Body of pancreas (tissue), 4 donors: ENCODE data around the gene TADA1. TPM values are rescaled to one million over a fixed set of nuclear protein-coding genes. Genes with fewer than 3 reads are reported as not detected.
A peak's percentile ranks its signal among the peaks of the same experiment; 100 is the strongest.

Experiments
- ATAC-seq: fragments of 150-250 bp; one replicate; pipeline ENCODE4 v1.9.1; 2016
- DNase-seq, 4 donors: peaks; one replicate each; pipeline ENCODE4 v3.0.0-alpha.2; 2019
- H3K27ac ChIP-seq, 4 donors: fragments of 200-600 bp; sonication (generic); 1 replicate in 3 of 4; 2 replicates in 1 of 4; pipeline versions ENCODE4 v1.5.1 to v1.6.1; 2016 to 2019; ENCODE audit warnings: mild to moderate bottlenecking in 1 of 4, mixed read lengths in 1 of 4, moderate library complexity in 1 of 4
- H3K27me3 ChIP-seq, 2 donors: fragments of 200-600 bp; sonication (generic); one replicate each; pipeline ENCODE4 v1.6.0; 2016; ENCODE audit warnings: mild to moderate bottlenecking in 1 of 2
- H3K36me3 ChIP-seq, 2 donors: fragments of 200-600 bp; sonication (generic); replicated peaks in 1 of 2; 2 replicates each; pipeline ENCODE4 v1.5.1; 2016; ENCODE audit warnings: low read depth in 2 of 2; ENCODE audit not compliant: insufficient read depth in 1 of 2
- H3K4me1 ChIP-seq: fragments of 200-600 bp; sonication (generic); one replicate; pipeline ENCODE4 v1.6.0; 2016
- H3K4me3 ChIP-seq, 2 donors: fragments of 200-600 bp; sonication (generic); 1 replicate in 1 of 2; 2 replicates in 1 of 2; pipeline ENCODE4 v1.5.1; 2016 to 2019
- H3K9me3 ChIP-seq, 3 donors: fragments of 200-600 bp; sonication (generic); 1 replicate in 2 of 3; 2 replicates in 1 of 3; pipeline ENCODE4 v1.5.1; 2016
- POLR2A ChIP-seq, 3 donors: fragments of 450-650 bp; IDR thresholded peaks; one replicate each; pipeline ENCODE4 v1.6.1; 2016; ENCODE audit warnings: antibody characterized with exemption in 3 of 3, mild to moderate bottlenecking in 2 of 3
- WGBS, 2 donors: methylation state at CpG; one replicate each; pipeline ENCODE4 v1.1.5; 2017; 5-methylcytosine and 5-hydroxymethylcytosine counted together
- intact Hi-C: fragments of 100-400 bp; cut with DNase I; formaldehyde crosslinking; loops from one replicate; pipeline ENCODE4 v1.15.1; 2023
- total RNA-seq, 2 donors: library from RNA; depleted of rRNA; stranded (reverse); fragments of >200 nt; gene quantifications; one replicate each; pipeline ENCODE4 v1.1.0, GENCODE V29; 2016
- TF ChIP-seq, protein P1 (sequence below), 7 experiments: fragments of 450-650 bp in 4 of 7; fragments of 200-600 bp in 3 of 7; sonication (generic) in 3 of 7; IDR thresholded peaks; one replicate each; pipeline ENCODE4 v1.5.1; 2016 to 2019; ENCODE audit warnings: antibody characterized with exemption in 7 of 7

The TADA1 gene
- total RNA-seq, 2 donors from 2014 or later = 0.99 to 4.9 TPM

DNA sequence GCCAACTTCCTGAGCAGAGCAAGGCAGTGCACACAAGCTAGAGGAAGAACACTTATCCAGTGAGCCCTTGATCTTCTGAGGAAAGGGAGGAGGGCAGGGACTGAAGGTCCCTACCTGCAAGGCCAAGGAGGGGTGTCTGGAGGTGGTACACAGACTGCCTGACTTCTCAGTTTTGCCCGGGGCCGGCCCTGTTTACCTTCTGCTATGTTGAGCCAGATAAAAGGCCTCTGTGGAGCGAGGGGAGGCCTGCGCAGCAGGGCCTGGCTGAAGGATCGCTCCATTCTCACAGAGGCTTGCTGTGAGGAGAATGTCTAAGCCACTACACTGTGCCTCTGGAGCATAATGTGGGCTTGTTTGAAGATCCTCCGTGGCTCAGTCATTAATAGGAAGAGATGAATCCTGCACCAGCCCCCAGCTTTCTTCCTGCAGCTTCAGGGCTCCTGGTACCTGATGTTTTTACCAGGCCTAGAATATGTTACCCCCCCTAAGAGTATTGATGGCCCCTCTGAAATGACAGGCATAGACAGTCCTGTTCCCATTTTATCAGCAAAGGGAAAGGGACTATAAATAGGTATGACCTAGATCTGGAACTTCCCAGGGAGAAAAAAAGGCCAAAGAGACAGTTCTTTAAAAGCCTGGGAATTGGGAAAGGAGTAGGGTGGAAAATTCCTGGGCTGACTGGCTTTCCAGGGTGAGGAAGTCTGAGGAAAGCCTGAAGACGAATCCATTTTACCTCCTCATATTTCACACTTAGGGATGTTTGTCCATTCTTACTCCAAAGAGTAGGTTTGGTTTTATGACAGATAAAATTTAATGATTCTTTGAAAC, 32.1 kb downstream of the TADA1 start:
- no peak for TF ChIP-seq POLR2A (IDR thresholded peaks at IDR 0.05)
- TF ChIP-seq, protein P1, sequence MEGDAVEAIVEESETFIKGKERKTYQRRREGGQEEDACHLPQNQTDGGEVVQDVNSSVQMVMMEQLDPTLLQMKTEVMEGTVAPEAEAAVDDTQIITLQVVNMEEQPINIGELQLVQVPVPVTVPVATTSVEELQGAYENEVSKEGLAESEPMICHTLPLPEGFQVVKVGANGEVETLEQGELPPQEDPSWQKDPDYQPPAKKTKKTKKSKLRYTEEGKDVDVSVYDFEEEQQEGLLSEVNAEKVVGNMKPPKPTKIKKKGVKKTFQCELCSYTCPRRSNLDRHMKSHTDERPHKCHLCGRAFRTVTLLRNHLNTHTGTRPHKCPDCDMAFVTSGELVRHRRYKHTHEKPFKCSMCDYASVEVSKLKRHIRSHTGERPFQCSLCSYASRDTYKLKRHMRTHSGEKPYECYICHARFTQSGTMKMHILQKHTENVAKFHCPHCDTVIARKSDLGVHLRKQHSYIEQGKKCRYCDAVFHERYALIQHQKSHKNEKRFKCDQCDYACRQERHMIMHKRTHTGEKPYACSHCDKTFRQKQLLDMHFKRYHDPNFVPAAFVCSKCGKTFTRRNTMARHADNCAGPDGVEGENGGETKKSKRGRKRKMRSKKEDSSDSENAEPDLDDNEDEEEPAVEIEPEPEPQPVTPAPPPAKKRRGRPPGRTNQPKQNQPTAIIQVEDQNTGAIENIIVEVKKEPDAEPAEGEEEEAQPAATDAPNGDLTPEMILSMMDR (IDR thresholded peaks at IDR 0.05) = no peak
- Histone ChIP-seq H3K27me3 (no peaks in the 10 kb centered on the region), H3K4me1 (peaks cover 53% of the 10 kb centered on the region), H3K27ac (peak overlapping the region; percentile 2 to 33 (median 29)), H3K9me3 (no peaks in the 10 kb centered on the region), H3K4me3 (no peak overlapping the region), H3K36me3 (peaks cover 0 to 17% of the 10 kb centered on the region in 2 donors)
- intact Hi-C loops = no loop called here
- whole genome bisulfite sequencing, 2 donors = 26 to 56% methylated on average over 1 to 7 of the region's 7 CpGs
- ATAC-seq = no peak
- DNase-seq = peak in 2 of 4 donors; percentile 30 to 40

DNA sequence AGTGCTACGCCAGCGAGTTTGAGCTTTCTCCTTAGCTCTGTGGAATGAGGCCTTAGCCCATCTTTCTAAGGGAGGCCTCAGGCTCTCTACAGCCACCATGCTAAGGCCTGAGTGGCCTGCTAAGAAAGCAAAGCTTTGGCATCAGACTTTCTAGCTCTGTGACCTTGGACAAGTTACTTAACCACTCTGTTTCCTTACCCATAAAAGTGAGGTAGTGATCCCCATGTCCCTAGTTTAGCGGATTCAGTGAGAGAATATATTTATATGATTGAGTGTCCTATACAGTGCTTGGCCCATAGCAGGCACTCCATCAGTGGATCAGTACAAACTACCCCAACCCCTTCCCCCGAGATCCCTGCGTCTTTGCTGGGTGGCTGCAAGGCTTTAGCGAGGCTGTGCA, 32.7 kb downstream of the TADA1 start:
- no peaks in the 10 kb centered on the region for H3K9me3 ChIP-seq
- H3K4me1 ChIP-seq = peaks cover 60% of the 10 kb centered on the region
- H3K36me3 ChIP-seq = peaks cover 0 to 11% of the 10 kb centered on the region in 2 donors
- H3K4me3 ChIP-seq = no peak overlapping the region
- intact Hi-C loops = no loop called here
- DNase-seq (no peak), ATAC-seq (no peak)
- no peak for TF ChIP-seq POLR2A (IDR thresholded peaks at IDR 0.05)
- TF ChIP-seq, protein P1 (IDR thresholded peaks at IDR 0.05) = no peak
- WGBS, 2 donors = 58 to 59% methylated on average over 6 of the region's 6 CpGs
- peak overlapping the region; percentile 2 to 33 (median 26) for H3K27ac ChIP-seq
- no peaks in the 10 kb centered on the region for H3K27me3 ChIP-seq

DNA sequence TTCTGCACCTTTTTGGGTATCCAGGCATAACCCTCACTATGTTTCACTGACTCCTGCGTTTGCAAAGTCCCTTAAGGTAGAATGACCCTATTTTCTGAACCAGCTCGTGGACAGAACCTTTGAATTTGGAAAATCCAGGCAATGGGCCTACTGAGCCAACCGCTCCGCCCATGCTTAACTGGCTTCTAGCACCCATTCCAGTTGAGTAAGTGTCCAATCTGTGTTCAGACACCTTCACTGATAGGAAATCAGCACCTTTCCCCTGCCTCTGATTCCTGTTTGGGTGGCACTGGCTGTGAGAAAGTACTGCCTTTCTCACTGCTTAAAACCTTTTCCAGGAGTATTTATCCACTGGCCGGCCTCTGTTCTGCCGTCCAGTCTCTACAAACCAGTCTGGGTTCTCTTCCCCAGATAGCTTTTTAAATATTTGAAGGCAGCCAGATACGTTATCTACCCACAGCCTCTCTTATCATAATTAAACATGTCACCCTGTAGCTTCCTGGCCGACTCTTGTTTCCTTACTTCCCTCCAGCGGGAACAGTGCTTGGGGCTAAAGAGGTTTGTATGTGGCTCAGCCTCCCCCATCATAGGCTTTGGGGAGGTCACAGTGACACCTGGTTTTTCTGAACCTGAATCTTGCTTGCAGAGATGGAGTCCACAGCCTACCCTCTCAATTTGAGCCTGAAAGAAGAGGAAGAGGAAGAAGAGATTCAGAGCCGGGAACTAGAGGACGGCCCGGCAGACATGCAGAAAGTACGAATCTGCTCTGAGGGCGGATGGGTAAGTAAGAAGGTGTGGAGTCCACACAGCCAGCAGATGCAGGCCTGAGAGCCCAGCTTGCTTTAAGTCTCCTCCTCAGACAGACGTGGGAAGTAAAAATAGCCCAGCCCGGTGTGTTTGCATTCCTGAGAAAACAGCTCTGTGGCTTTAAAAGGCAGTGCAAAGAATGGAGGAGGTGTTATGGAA, 35.5 kb downstream of the TADA1 start:
- intact Hi-C loops = no loop called here
- no peaks in the 10 kb centered on the region for H3K27me3 ChIP-seq
- H3K4me1 ChIP-seq = peaks cover 64% of the 10 kb centered on the region
- peaks cover 0 to 2% of the 10 kb centered on the region in 2 donors for H3K36me3 ChIP-seq
- H3K9me3 ChIP-seq = no peaks in the 10 kb centered on the region
- H3K27ac ChIP-seq = peak overlapping the region; percentile 70 to 92 (median 81)
- DNase-seq (peak; percentile 37 to 61 (median 58)), ATAC-seq (peak; percentile 2)
- WGBS, 2 donors = 8 to 18% methylated on average over 15 to 16 of the region's 16 CpGs
- TF ChIP-seq POLR2A (IDR thresholded peaks at IDR 0.05) = peak in 2 of 3 donors; percentile 29 to 39
- TF ChIP-seq, protein P1 (IDR thresholded peaks at IDR 0.05) = peak in 1 of 7 experiments; percentile 0
- H3K4me3 ChIP-seq = peak overlapping the region in 1 of 2 donors; percentile 42

- Histone ChIP-seq H3K27ac (peak overlapping the region; percentile 70 to 92 (median 81)), H3K27me3 (no peaks in the 10 kb centered on the region), H3K9me3 (no peaks in the 10 kb centered on the region), H3K4me3 (peak overlapping the region in 1 of 2 donors; percentile 42), H3K4me1 (peaks cover 61% of the 10 kb centered on the region), H3K36me3 (peaks cover 0 to 2% of the 10 kb centered on the region in 2 donors)
- DNase-seq (peak; percentile 43 to 58 (median 51)), ATAC-seq (peak; percentile 42)
- TF ChIP-seq, protein P1 (IDR thresholded peaks at IDR 0.05) = peak in 4 of 7 experiments; percentile 8 to 21 (median 12)
- TF ChIP-seq POLR2A (IDR thresholded peaks at IDR 0.05) = no peak
- WGBS, 2 donors = 0 to 1% methylated on average over 42 to 58 of the region's 82 CpGs
- intact Hi-C loops = no loop called here
Observed at GRCh38 chr1:166839600-166840308, 36.3 kb downstream of the TADA1 start.
